Activated CD4-positive, alpha-beta T cell treated with anti-CD3 and anti-CD28 coated beads, Interleukin-2, amount 10 ng/mL, durations not matched to agents 24 days and 14 days (primary cell): ENCODE data around the gene MMRN2. TPM values are rescaled to one million over a fixed set of nuclear protein-coding genes. Genes with fewer than 3 reads are reported as not detected.
"Not testable (repeated sequence)": the region's sequence is repeated elsewhere in the genome, so short reads cannot be mapped to it uniquely, and the experiment has no call there.

Source experiments
- DNase-seq: peaks from one replicate; pipeline ENCODE4 v3.0.0; 2022
- H3K27ac Mint-ChIP-seq: one replicate; pipeline ENCODE4 v1.8.0; 2022; ENCODE audit warnings: mild to moderate bottlenecking, mixed read lengths
- H3K27me3 Mint-ChIP-seq: one replicate; pipeline ENCODE4 v1.8.0; 2022; ENCODE audit warnings: mixed read lengths
- H3K36me3 Mint-ChIP-seq: one replicate; pipeline ENCODE4 v1.8.0; 2022; ENCODE audit warnings: low read depth, mild to moderate bottlenecking, mixed read lengths
- H3K4me1 Mint-ChIP-seq: one replicate; pipeline ENCODE4 v1.8.0; 2021; ENCODE audit warnings: mixed read lengths
- H3K4me3 Mint-ChIP-seq: one replicate; pipeline ENCODE4 v1.8.0; 2022; ENCODE audit warnings: mild to moderate bottlenecking, moderate library complexity, mixed read lengths
- H3K9me3 Mint-ChIP-seq: one replicate; pipeline ENCODE4 v1.8.0; 2021; ENCODE audit warnings: mixed read lengths
- intact Hi-C: fragments of 100-400 bp; cut with micrococcal nuclease; formaldehyde crosslinking; loops from one replicate; pipeline ENCODE4 v1.15.1; 2023
- total RNA-seq: library from RNA; stranded (reverse); gene quantifications from 2 replicates; pipeline ENCODE4 v1.2.3, GENCODE V29; 2022

MMRN2 gene
- total RNA-seq, 1 donor from 2014 or later, result not detected

DNA sequence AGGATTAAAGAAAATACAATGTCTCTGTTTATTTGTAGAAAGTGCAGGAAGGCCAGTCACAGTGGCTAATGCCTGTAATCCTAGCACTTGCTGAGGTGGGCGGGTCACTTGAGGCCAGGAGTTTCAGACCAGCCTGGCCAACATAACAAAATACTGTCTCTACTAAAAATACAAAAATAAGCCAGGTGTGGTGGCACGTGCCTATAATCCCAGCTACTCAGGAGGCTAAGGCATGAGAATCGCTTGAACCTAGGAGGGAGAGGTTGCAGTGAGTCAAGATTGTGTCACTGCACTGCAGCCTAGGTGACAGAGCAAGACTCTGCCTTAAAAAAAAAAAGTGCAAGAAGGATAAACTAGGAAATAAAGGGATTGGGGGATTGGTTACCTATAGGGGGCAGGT is 21.0 kb upstream of the MMRN2 start:
- H3K27me3 Mint-ChIP-seq, result peaks cover 31% of the 10 kb centered on the region
- H3K9me3 Mint-ChIP-seq, H3K4me1 Mint-ChIP-seq, intact Hi-C loops, H3K36me3 Mint-ChIP-seq, DNase-seq, H3K27ac Mint-ChIP-seq, H3K4me3 Mint-ChIP-seq: not testable (repeated sequence)

- H3K36me3 Mint-ChIP-seq, result no peaks in the 10 kb centered on the region
- no peaks in the 10 kb centered on the region for H3K9me3 Mint-ChIP-seq
- H3K27ac Mint-ChIP-seq, result no peak overlapping the region
- peaks cover 37% of the 10 kb centered on the region for H3K27me3 Mint-ChIP-seq
- H3K4me3 Mint-ChIP-seq, result no peak overlapping the region
- H3K4me1 Mint-ChIP-seq, result peaks cover 4% of the 10 kb centered on the region
- DNase-seq, result no peak
- intact Hi-C loops, result no loop called here
Measured at GRCh38 chr10:86976362-86977056, 19.1 kb upstream of the MMRN2 start.

DNA sequence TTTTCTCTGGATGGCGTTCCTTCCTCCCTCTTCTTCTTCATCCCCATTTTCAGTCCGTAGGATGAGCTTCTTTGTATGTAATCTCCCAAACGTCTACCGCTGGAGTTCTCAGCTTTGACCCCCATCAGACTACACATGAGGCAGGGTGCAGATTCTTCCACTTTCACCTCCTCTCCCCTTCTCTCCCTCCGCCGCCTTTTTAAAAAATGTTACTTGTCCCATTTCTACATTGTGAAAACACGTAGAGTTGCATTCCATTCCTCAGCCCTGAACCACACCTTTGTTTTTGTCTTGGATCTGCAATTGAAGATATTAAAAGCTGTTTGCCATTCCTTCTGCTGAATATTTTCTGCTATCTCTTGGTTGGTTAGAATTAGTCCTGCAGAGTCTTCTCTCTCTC is 17.1 kb upstream of the MMRN2 start:
- Mint-ChIP-seq H3K36me3 (no peaks in the 10 kb centered on the region), H3K27me3 (peaks cover 35% of the 10 kb centered on the region), H3K9me3 (no peaks in the 10 kb centered on the region), H3K4me1 (peaks cover 8% of the 10 kb centered on the region), H3K4me3 (no peak overlapping the region), H3K27ac (no peak overlapping the region)
- DNase-seq, result no peak
- intact Hi-C loops, result no loop called here

DNA sequence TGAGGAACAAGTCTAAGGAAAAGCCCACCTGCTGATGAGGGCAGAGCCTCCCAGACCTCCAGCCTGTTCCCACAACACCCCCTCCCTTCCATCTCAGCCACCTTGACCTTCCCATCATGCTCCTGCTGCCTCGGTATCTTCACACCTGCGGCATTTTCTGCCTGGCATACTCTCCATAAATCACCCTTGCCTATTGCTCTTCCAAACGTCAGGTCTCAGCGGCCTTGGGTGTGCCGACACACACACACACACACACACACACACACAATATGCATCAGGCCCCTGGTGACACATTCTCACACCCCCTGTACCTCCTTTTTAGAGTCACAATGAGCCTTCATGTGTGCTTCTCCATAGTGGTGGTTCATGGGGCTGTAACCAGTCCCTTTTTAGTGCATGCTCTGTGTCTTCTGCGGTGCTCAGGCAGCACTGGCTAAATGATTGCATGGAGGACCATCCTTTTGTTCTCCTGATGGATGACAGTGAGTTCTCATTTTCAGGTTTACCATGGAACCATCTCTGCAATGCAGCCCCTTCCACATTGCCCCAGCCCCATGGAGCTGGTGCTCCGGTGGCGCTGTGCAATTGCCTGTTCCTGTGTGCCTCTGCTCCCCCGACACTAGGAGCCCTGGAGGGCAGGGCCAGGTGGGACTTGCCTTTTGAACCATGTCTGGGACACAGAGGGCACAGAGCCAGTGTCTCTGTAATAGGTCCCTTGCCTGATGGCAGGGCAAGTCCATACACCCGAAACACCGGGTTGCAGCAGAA is 15.4 kb upstream of the MMRN2 start:
- H3K27me3 Mint-ChIP-seq, result peaks cover 40% of the 10 kb centered on the region
- H3K27ac Mint-ChIP-seq, result peak overlapping the region; percentile 1
- DNase-seq, result no peak
- no peaks in the 10 kb centered on the region for H3K36me3 Mint-ChIP-seq
- peak overlapping the region; percentile 17 for H3K4me3 Mint-ChIP-seq
- intact Hi-C loops, result no loop called here
- peaks cover 8% of the 10 kb centered on the region for H3K4me1 Mint-ChIP-seq
- H3K9me3 Mint-ChIP-seq, result no peaks in the 10 kb centered on the region

DNA sequence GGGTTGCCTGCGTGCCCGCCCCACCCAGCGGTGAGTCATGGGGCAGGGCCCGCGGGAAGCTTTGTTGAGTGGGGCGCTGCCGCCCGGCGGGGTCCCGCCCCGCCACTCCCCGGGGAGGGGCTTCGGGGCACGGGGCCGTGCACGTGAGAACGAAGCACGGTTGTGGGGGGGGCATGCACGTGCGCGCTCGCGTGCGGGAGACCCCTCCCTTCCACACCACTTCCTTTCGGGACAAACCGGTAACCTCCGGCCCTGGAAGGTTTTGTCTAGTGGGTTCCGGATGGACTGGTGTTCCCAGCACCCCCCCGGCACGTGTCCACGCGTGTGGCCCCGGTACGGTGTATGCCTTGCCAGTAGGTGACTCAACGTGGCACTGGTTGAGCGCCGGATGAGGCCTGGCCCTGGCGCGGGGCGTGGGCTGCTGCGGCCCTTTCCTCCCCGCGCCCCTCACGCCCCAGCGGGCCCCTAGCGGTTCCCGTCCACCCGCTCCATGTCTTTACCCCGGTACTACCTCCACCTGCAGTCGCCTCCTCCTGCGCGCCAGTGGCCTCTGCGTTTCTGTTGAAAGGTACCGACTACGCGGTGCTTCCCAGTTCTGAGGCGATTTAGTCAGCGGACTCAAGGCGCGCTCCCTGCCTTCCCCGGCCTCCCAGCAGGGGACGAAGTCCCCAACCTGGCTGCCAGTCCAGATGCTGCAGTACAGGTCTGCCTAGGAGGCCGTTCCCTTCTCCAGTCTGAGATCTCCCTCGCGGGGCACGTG is 14.0 kb upstream of the MMRN2 start:
- Mint-ChIP-seq H3K27ac (peak overlapping the region; percentile 89), H3K4me3 (peak overlapping the region; percentile 83), H3K4me1 (peaks cover 13% of the 10 kb centered on the region), H3K9me3 (no peaks in the 10 kb centered on the region), H3K36me3 (no peaks in the 10 kb centered on the region), H3K27me3 (peaks cover 35% of the 10 kb centered on the region)
- intact Hi-C loops, result loop anchor here (1.0 to 2.0 kb wide), 2 partner anchors 123 to 260 kb away; partner anchors contain the start of genes GLUD1 and SHLD2
- DNase-seq, result peak; percentile 95

DNA sequence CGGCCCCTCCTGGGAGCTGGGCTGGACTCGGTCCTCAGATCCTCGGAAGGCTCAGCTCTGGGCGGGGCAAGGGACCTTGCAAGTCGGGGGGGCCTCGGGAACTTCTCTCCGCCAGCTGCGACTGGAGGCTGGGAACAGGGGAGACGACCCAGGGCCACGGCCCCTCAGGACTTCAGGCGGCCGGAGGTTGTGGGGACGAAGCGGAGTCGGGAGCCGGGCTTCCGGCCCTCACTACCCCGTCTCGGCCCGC is 13.5 kb upstream of the MMRN2 start:
- peaks cover 18% of the 10 kb centered on the region for H3K4me1 Mint-ChIP-seq
- H3K27me3 Mint-ChIP-seq, result peaks cover 35% of the 10 kb centered on the region
- DNase-seq, result no peak
- peak overlapping the region; percentile 41 for H3K27ac Mint-ChIP-seq
- peak overlapping the region; percentile 73 for H3K4me3 Mint-ChIP-seq
- H3K36me3 Mint-ChIP-seq, result no peaks in the 10 kb centered on the region
- no peaks in the 10 kb centered on the region for H3K9me3 Mint-ChIP-seq
- intact Hi-C loops, result loop anchor here (1.0 to 2.0 kb wide), 2 partner anchors 124 to 260 kb away; partner anchors contain the start of genes GLUD1 and SHLD2

GRCh38 chr10:86970162-86970981 is 13.0 kb upstream of the MMRN2 start:
- Mint-ChIP-seq H3K36me3 (no peaks in the 10 kb centered on the region), H3K4me3 (peak overlapping the region; percentile 73), H3K27me3 (peaks cover 35% of the 10 kb centered on the region), H3K27ac (peak overlapping the region; percentile 42), H3K4me1 (peaks cover 23% of the 10 kb centered on the region), H3K9me3 (no peaks in the 10 kb centered on the region)
- intact Hi-C loops, result loop anchor here (2.0 kb wide), 1 partner anchor 124 kb away; the partner anchor contains the start of genes GLUD1 and SHLD2
- DNase-seq, result no peak

GRCh38 chr10:86969421-86970041 is 12.1 kb upstream of the MMRN2 start:
- no peak overlapping the region for H3K27ac Mint-ChIP-seq

GRCh38 chr10:86968994-86969355 is 11.6 kb upstream of the MMRN2 start:
- intact Hi-C loops, result no loop called here
- no peak overlapping the region for H3K4me3 Mint-ChIP-seq
- no peak overlapping the region for H3K27ac Mint-ChIP-seq
- peaks cover 23% of the 10 kb centered on the region for H3K4me1 Mint-ChIP-seq
- no peak for DNase-seq
- peaks cover 35% of the 10 kb centered on the region for H3K27me3 Mint-ChIP-seq
- H3K9me3 Mint-ChIP-seq, result no peaks in the 10 kb centered on the region
- H3K36me3 Mint-ChIP-seq, result no peaks in the 10 kb centered on the region

More at GRCh38 chr10:86969421-86970041, 12.1 kb upstream of the MMRN2 start:
- Mint-ChIP-seq H3K9me3 (no peaks in the 10 kb centered on the region), H3K4me1 (peaks cover 23% of the 10 kb centered on the region), H3K4me3 (peak overlapping the region; percentile 20), H3K36me3 (no peaks in the 10 kb centered on the region), H3K27me3 (peaks cover 35% of the 10 kb centered on the region)
- intact Hi-C loops, result loop anchor here (2.0 kb wide), 1 partner anchor 125 kb away; the partner anchor contains the start of genes GLUD1 and SHLD2
- no peak for DNase-seq

GRCh38 chr10:86968271-86968993 is 11.0 kb upstream of the MMRN2 start, which contains the start of gene ADIRF:
Gene ADIRF (plus strand): TSS chr10:86968482. CDS start chr10:86968545, 63 bp downstream.
- intact Hi-C loops, result no loop called here
- H3K9me3 Mint-ChIP-seq, result no peaks in the 10 kb centered on the region
- H3K4me3 Mint-ChIP-seq, result no peak within 1 kb of the TSS
- H3K27me3 Mint-ChIP-seq, result peaks cover 34% of the 10 kb centered on the region
- H3K27ac Mint-ChIP-seq, result no peak within 1 kb of the TSS
- no peak for DNase-seq
- H3K4me1 Mint-ChIP-seq, result peaks cover 23% of the 10 kb centered on the region
- no peaks in the 10 kb centered on the region for H3K36me3 Mint-ChIP-seq

DNA sequence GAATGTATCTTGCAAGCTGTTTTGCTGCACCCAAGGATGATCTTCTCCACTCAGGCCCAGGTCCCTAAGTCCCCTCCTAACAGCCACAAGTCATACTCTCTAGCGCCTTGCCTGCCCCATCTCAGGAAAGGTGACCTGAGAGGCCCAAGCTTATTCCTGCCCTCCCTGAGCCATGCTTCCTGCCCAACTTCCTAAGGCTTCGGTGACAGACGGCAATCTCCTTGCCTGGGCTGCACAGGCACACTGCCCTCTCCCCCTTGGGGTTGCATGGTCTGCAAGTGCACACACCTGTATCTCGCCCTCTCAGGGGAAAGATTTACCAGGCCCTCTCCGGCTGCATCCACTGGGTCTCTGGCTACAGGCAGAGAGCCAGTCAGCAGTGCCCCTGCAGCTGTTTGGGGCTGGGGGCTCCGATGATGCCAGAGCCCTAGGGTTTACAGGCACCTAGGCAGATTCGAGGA is 10.1 kb upstream of the MMRN2 start:
- no peak for DNase-seq
- Mint-ChIP-seq H3K9me3 (no peaks in the 10 kb centered on the region), H3K4me3 (no peak overlapping the region), H3K36me3 (no peaks in the 10 kb centered on the region), H3K4me1 (peaks cover 23% of the 10 kb centered on the region), H3K27me3 (peaks cover 25% of the 10 kb centered on the region), H3K27ac (no peak overlapping the region)
- intact Hi-C loops, result loop anchor here (2.0 kb wide), 1 partner anchor 29 kb away; no protein-coding TSS in a partner anchor

GRCh38 chr10:86965986-86966654 is 8.7 kb upstream of the MMRN2 start:
- H3K36me3 Mint-ChIP-seq, result no peaks in the 10 kb centered on the region
- H3K4me3 Mint-ChIP-seq, result peak overlapping the region; percentile 59
- H3K27ac Mint-ChIP-seq, result peak overlapping the region; percentile 75
- H3K27me3 Mint-ChIP-seq, result peaks cover 19% of the 10 kb centered on the region
- intact Hi-C loops, result loop anchor here (2.0 kb wide), 1 partner anchor 27 kb away; no protein-coding TSS in a partner anchor
- H3K9me3 Mint-ChIP-seq, result no peaks in the 10 kb centered on the region
- H3K4me1 Mint-ChIP-seq, result peaks cover 18% of the 10 kb centered on the region
- no peak for DNase-seq
